SU-DHL-6 (cell line): Measurements from ENCODE around the gene MYDGF.

Experiments used
- H2AFZ ChIP-seq: fragments of 200-600 bp; sonication (generic); 2 replicates; pipeline ENCODE4 v1.6.1; 2014; ENCODE audit warnings: low read depth, mild to moderate bottlenecking, moderate library complexity, mixed read lengths, antibody characterized with exemption, low read length; ENCODE audit not compliant: severe bottlenecking
- H3F3A ChIP-seq: fragments of 200-600 bp; shearing (Covaris generic); 2 replicates; pipeline ENCODE4 v1.6.0; 2016; ENCODE audit warnings: antibody characterized with exemption, mild to moderate bottlenecking; ENCODE audit not compliant: insufficient read depth
- H3K27ac ChIP-seq: fragments of 200-600 bp; sonication (generic); 2 replicates; pipeline ENCODE4 v1.5.1; 2016; ENCODE audit warnings: low read depth, mild to moderate bottlenecking, low read length, moderate library complexity, mixed read lengths
- H3K27me3 ChIP-seq: fragments of 200-600 bp; sonication (generic), shearing (Covaris generic); 2 replicates; pipeline ENCODE4 v1.6.0; 2014; ENCODE audit warnings: mild to moderate bottlenecking, low read length
- H3K36me3 ChIP-seq: fragments of 200-600 bp; sonication (generic); 2 replicates; pipeline ENCODE4 v1.6.1; 2014; ENCODE audit warnings: mild to moderate bottlenecking, low read length, mixed read lengths
- H3K4me2 ChIP-seq: fragments of 300-600, 200-600 bp; shearing (Covaris generic), sonication (generic); 2 replicates; pipeline ENCODE4 v1.6.0; 2014; ENCODE audit warnings: low read length, low read depth, mild to moderate bottlenecking; ENCODE audit not compliant: poor library complexity, severe bottlenecking
- H3K4me3 ChIP-seq: fragments of 200-600 bp; sonication (generic); 2 replicates; pipeline ENCODE4 v1.5.1; 2014; ENCODE audit warnings: antibody characterized with exemption, low read length, mild to moderate bottlenecking, mixed read lengths; ENCODE audit not compliant: insufficient read depth, poor library complexity, severe bottlenecking
- H3K79me2 ChIP-seq: fragments of 200-600 bp; sonication (generic); 2 replicates; pipeline ENCODE4 v1.6.1; 2014; ENCODE audit warnings: mild to moderate bottlenecking, low read length, moderate library complexity; ENCODE audit not compliant: insufficient read depth
- H3K9ac ChIP-seq: fragments of 200-600 bp; sonication (generic); 2 replicates; pipeline ENCODE4 v1.7.0; 2014; ENCODE audit warnings: mild to moderate bottlenecking, low read length
- H3K9me2 ChIP-seq: fragments of 200-600 bp; sonication (generic); replicated peaks from 2 replicates; pipeline ENCODE4 v1.6.1; 2014; ENCODE audit warnings: low read length; ENCODE audit not compliant: insufficient read depth
- H3K9me3 ChIP-seq: fragments of 200-600 bp; sonication (generic); 2 replicates; pipeline ENCODE4 v1.6.1; 2014; ENCODE audit warnings: low read length, mixed read lengths; ENCODE audit not compliant: insufficient read depth
- H4K20me1 ChIP-seq: fragments of 200-600 bp; sonication (generic); 2 replicates; pipeline ENCODE4 v1.6.1; 2014; ENCODE audit warnings: low read depth, mild to moderate bottlenecking, antibody characterized with exemption, low read length, moderate library complexity, mixed read lengths
- CTCF ChIP-seq: fragments of 200-600 bp; sonication (generic); IDR thresholded peaks from one replicate; pipeline ENCODE4 v1.5.1; 2017; ENCODE audit warnings: antibody characterized with exemption, mild to moderate bottlenecking, low read length, moderate library complexity; ENCODE audit not compliant: insufficient read depth, poor library complexity, severe bottlenecking
- EZH2phosphoT487 ChIP-seq: fragments of 200-600 bp; sonication (generic), shearing (Covaris generic); conservative IDR thresholded peaks from 2 replicates; pipeline ENCODE4 v1.6.1; 2018; ENCODE audit warnings: mild to moderate bottlenecking, antibody characterized with exemption, low read length, moderate library complexity, mixed read lengths

MYDGF gene

GRCh38 chr19:4624733-4625362 lies 45.3 kb downstream of the MYDGF start:
- Histone ChIP-seq H3K36me3 (no peaks in the 10 kb centered on the region), H3K9me3 (no peaks in the 10 kb centered on the region), H3K79me2 (no peaks in the 10 kb centered on the region), H3K4me2 (no peak overlapping the region), H4K20me1 (no peaks in the 10 kb centered on the region), H3K9me2 (no peaks in the 10 kb centered on the region), H3K4me3 (no peak overlapping the region), H3F3A (no peaks in the 10 kb centered on the region), H3K9ac (no peak overlapping the region), H2AFZ (no peak overlapping the region), H3K27ac (no peak overlapping the region), H3K27me3 (no peaks in the 10 kb centered on the region)
- no peak for TF ChIP-seq EZH2phosphoT487
- TF ChIP-seq CTCF = peak; percentile 36

GRCh38 chr19:4624301-4624700 lies 45.8 kb downstream of the MYDGF start:
- Histone ChIP-seq H3K27me3 (no peaks in the 10 kb centered on the region), H4K20me1 (no peaks in the 10 kb centered on the region), H3K9me2 (no peaks in the 10 kb centered on the region), H3K9me3 (no peaks in the 10 kb centered on the region), H3F3A (no peaks in the 10 kb centered on the region), H3K27ac (no peak overlapping the region), H3K9ac (no peak overlapping the region), H3K4me3 (no peak overlapping the region), H3K36me3 (no peaks in the 10 kb centered on the region), H3K79me2 (no peaks in the 10 kb centered on the region), H2AFZ (no peak overlapping the region), H3K4me2 (no peak overlapping the region)
- TF ChIP-seq EZH2phosphoT487 = no peak
- no peak for TF ChIP-seq CTCF

- no peak overlapping the region for H3K4me2 ChIP-seq
- no peak overlapping the region for H3K9ac ChIP-seq
- no peak overlapping the region for H3K27ac ChIP-seq
- H3K27me3 ChIP-seq = no peaks in the 10 kb centered on the region
- H2AFZ ChIP-seq = no peak overlapping the region
- no peaks in the 10 kb centered on the region for H3K9me2 ChIP-seq
- no peaks in the 10 kb centered on the region for H3K9me3 ChIP-seq
- H3F3A ChIP-seq = no peaks in the 10 kb centered on the region
- no peak for TF ChIP-seq CTCF
- no peak for TF ChIP-seq EZH2phosphoT487
- H4K20me1 ChIP-seq = no peaks in the 10 kb centered on the region
- no peaks in the 10 kb centered on the region for H3K79me2 ChIP-seq
- no peaks in the 10 kb centered on the region for H3K36me3 ChIP-seq
- no peak overlapping the region for H3K4me3 ChIP-seq
Measured at GRCh38 chr19:4622695-4623421, 47.3 kb downstream of the MYDGF start.
